GM21619 (cell line): Measurements from ENCODE around the gene NEURL4.

Experiments used
- ATAC-seq: cut with Tn5 transposase; IDR thresholded peaks from one replicate; pipeline ENCODE4 v1.9.1; 2021; ENCODE audit not compliant: unreplicated experiment

The NEURL4 gene

DNA sequence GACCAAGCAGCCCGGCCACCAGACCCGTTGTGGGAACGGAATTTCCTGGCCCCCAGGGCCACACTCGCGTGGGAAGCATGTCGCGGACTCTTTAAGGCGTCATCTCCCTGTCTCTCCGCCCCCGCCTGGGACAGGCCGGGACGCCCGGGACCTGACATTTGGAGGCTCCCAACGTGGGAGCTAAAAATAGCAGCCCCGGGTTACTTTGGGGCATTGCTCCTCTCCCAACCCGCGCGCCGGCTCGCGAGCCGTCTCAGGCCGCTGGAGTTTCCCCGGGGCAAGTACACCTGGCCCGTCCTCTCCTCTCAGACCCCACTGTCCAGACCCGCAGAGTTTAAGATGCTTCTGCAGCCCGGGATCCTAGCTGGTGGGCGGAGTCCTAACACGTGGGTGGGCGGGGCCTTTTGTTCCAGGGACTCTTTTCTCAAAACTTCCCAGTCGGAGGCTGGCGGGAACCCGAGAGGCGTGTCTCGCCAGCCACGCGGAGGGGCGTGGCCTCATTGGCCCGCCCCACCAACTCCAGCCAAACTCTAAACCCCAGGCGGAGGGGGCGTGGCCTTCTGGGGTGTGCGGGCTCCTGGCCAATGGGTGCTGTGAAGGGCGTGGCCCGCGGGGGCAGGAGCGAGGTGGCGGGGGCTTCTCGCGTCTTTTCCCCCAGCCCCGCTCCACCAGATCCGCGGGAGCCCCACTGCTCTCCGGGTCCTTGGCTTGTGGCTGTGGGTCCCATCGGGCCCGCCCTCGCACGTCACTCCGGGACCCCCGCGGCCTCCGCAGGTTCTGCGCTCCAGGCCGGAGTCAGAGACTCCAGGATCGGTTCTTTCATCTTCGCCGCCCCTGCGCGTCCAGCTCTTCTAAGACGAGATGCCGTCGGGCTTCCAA lies 47.8 kb downstream of the NEURL4 start, which contains the start of gene SLC2A4:
SLC2A4 (plus strand) TSS at position 645 of the 879 bp plus-strand sequence; CDS start at position 862, 217 bp downstream.
- no peak for ATAC-seq

DNA sequence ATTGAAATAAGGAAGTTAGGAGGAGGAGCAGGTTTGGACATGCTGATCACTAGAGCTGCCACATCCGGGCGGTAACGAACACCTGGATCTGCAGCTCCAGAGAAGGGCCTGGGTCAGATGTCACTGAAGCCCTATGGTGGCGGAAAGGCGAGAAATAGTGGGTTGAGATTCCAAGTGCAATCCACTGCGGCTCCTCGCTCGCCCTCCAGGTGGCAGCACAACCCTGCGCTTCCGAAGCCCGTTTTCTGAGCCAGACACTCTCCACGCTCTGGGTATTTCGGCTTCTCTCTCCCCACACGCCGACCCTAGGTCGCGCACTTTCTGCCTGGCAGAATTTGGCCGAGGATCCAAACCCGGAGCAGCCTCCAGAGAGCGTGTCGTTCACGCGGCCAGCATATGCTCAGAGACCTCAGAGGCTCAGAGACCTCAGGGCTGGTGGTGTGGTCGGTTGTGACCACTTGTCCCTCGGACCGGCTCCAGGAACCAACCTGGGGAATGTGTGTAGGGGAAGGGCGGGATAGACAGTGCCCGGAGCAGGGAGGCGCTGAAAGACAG lies 48.5 kb downstream of the NEURL4 start:
- peak; percentile 65 for ATAC-seq

GRCh38 chr17:7279448-7279847 lies 49.7 kb downstream of the NEURL4 start:
- ATAC-seq, result no peak

DNA sequence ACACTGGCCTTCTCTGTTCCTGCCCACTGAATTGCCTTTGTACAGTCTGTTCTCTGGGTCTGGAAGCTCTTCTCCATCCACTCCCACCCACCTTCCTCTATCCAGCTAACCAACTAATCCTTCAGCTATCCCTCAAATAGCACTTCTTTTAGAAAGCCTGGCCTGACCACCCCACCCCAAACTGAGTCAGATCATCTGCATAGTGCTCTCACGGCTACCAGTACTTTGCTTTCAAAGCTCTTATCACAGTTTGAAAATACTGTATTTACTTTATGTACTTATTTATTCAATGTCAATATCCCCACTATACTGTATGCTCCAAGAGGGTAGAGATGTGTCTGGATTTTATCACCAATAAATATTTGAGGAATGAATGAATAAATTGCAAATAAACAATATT lies 62.4 kb downstream of the NEURL4 start:
- ATAC-seq, result no peak
